ENCODE measurements around the gene MPP3. TPM values are rescaled to one million over a fixed set of nuclear protein-coding genes. Genes with fewer than 3 reads are reported as not detected.
A peak's percentile ranks its signal among the peaks of the same experiment; 100 is the strongest.

The MPP3 gene
- total RNA-seq, 1 experiment from 2014 or later = 34.3 TPM

DNA sequence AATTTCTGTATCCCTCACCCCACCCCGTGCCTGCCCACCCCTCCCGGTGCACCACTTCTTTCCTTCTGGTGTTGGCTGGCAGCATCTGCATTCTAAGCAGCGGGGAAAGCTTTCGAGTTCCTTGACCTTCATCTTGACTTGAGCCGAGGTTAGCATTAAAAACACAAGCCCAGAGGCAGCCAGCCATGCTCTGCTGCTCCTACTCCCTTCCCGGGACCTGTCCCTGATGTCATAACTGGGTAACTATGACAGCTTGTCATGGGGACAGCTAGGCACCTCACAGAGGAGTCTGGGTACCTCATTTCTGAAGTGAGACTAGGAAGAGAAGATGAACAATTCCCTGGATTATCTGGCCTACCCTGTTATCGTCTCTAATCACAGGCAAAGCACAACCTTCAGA, 52.8 kb downstream of the MPP3 start, which contains the start of gene CFAP97D1:
Gene CFAP97D1, plus strand, starts transcription at position 301 of the 400 bp plus-strand sequence. Its CDS starts 28 bp downstream, at position 329.
- peak within 1 kb of the TSS; percentile 96 for H3K9ac ChIP-seq (ENCODE audit: low read length)
- no peaks in the 10 kb centered on the region for H3K9me2 ChIP-seq (replicated peaks; ENCODE audit: low read length)
- H2AFZ ChIP-seq (ENCODE audit: low read length) = peak within 1 kb of the TSS; percentile 93
- peaks cover 14% of the 10 kb centered on the region for H4K20me1 ChIP-seq (ENCODE audit: low read length)
- intact Hi-C loops (cut with micrococcal nuclease) = no loop called here
- no peak for TF ChIP-seq EZH2phosphoT487 (IDR thresholded peaks at IDR 0.05; ENCODE audit: borderline replicate concordance, low read length)
- ChIA-PET POLR2A (ENCODE audit: unreplicated experiment) (interaction anchor here (0.6 kb wide), 1 partner anchor 13 kb away, joined by 17 read pairs; no protein-coding TSS in a partner anchor), CTCF (no interaction called here)
- H3K27ac ChIP-seq (ENCODE audit: low read length) = no peak within 1 kb of the TSS
- H3K79me2 ChIP-seq (ENCODE audit: low read length) = peaks cover 32% of the 10 kb centered on the region
- peaks cover 13% of the 10 kb centered on the region for H3K36me3 ChIP-seq (ENCODE audit: low read depth, low read length)
- no peaks in the 10 kb centered on the region for H3K9me3 ChIP-seq (ENCODE audit: low read length)
- peak within 1 kb of the TSS; percentile 98 for H3K4me2 ChIP-seq (ENCODE audit: low read length)
- no TSS peak for BruUV-seq (replicated peaks)
- no peaks in the 10 kb centered on the region for H3F3A ChIP-seq (ENCODE audit: low read length, unreplicated experiment)
- peak within 1 kb of the TSS; percentile 94 for H3K4me3 ChIP-seq (ENCODE audit: low read length)
- peaks cover 35% of the 10 kb centered on the region for H3K4me1 ChIP-seq (ENCODE audit: insufficient read depth, low read length)
- ATAC-seq = no peak
- DNase-seq = no peak
- no peaks in the 10 kb centered on the region for H3K27me3 ChIP-seq (ENCODE audit: low read length)

DNA sequence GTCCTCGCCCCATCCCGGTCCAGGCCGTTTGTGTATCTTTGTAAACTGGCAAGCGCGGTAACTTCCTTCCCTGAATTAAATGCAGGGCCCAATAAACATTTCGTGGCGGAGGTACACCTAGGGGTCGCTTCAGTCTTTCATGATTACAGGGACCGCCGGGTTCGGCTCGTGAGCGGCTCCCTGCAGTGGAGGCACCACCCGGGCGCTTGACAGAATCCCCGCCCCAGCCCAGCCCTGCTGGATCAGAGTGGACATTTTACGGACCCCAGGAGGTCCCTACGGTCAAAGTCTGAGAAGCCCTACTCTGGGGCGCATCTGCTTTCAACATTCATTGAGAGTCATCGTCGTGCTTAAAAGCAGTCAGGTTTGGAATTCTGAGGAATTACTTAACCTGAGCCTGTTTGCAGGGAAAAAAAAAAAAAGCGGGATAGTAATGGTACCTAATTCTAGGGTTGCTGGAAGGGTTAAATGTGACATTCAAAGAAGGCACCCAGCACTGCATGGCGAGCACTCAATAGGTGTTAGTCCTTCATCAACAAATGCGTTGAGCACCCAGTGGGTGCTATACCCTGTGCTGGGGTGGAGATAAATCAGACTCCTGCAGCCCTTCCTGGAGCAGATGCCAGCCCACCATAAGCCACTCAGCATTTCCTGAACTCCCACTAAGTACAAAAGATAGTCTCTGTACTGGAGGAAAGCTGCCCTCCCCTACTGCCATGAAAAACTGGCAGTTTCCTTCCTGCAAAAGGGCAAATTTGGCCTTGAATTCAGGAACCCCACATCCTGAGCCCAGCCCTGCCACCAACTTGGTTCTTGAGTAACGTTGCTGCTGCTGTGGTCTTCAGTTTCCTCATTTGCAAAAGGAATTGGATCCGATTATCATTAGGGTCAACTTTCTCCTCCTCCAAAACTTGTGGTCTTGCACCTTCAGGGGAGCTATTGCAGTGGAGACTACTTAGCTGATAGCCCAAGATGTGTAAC, 53.5 kb downstream of the MPP3 start:
- Histone ChIP-seq H2AFZ (ENCODE audit: low read length) (peak overlapping the region; percentile 93), H3K36me3 (ENCODE audit: low read depth, low read length) (peaks cover 20% of the 10 kb centered on the region), H3K9ac (ENCODE audit: low read length) (peak overlapping the region; percentile 96), H3F3A (ENCODE audit: low read length, unreplicated experiment) (no peaks in the 10 kb centered on the region), H3K4me2 (ENCODE audit: low read length) (peak overlapping the region; percentile 98), H3K27me3 (ENCODE audit: low read length) (no peaks in the 10 kb centered on the region), H4K20me1 (ENCODE audit: low read length) (peaks cover 19% of the 10 kb centered on the region), H3K27ac (ENCODE audit: low read length) (no peak overlapping the region), H3K4me1 (ENCODE audit: insufficient read depth, low read length) (peaks cover 28% of the 10 kb centered on the region), H3K9me3 (ENCODE audit: low read length) (no peaks in the 10 kb centered on the region), H3K79me2 (ENCODE audit: low read length) (peaks cover 35% of the 10 kb centered on the region), H3K4me3 (ENCODE audit: low read length) (peak overlapping the region; percentile 94), H3K9me2 (replicated peaks; ENCODE audit: low read length) (no peaks in the 10 kb centered on the region)
- DNase-seq = no peak
- intact Hi-C loops (cut with micrococcal nuclease) = loop anchor here (2.0 kb wide), 1 partner anchor 67 kb away; the partner anchor contains the start of gene CD300LG
- peak; percentile 35 for ATAC-seq
- ChIA-PET CTCF (interaction anchor here (0.6 to 1.0 kb wide), 2 partner anchors 64 to 67 kb away, joined by 4 to 7 read pairs; no protein-coding TSS in a partner anchor), POLR2A (ENCODE audit: unreplicated experiment) (interaction anchor here (0.5 to 0.6 kb wide), 4 partner anchors 21 to 199 kb away, joined by 3 to 14 read pairs (median 4); no protein-coding TSS in a partner anchor)
- no peak for TF ChIP-seq EZH2phosphoT487 (IDR thresholded peaks at IDR 0.05; ENCODE audit: borderline replicate concordance, low read length)
- TF ChIP-seq, protein P1, sequence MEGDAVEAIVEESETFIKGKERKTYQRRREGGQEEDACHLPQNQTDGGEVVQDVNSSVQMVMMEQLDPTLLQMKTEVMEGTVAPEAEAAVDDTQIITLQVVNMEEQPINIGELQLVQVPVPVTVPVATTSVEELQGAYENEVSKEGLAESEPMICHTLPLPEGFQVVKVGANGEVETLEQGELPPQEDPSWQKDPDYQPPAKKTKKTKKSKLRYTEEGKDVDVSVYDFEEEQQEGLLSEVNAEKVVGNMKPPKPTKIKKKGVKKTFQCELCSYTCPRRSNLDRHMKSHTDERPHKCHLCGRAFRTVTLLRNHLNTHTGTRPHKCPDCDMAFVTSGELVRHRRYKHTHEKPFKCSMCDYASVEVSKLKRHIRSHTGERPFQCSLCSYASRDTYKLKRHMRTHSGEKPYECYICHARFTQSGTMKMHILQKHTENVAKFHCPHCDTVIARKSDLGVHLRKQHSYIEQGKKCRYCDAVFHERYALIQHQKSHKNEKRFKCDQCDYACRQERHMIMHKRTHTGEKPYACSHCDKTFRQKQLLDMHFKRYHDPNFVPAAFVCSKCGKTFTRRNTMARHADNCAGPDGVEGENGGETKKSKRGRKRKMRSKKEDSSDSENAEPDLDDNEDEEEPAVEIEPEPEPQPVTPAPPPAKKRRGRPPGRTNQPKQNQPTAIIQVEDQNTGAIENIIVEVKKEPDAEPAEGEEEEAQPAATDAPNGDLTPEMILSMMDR (conservative IDR thresholded peaks at IDR 0.05; ENCODE audit: low read depth, low read length) = peak; percentile 47
- TSS peak; percentile 70 for BruUV-seq (replicated peaks)

DNA sequence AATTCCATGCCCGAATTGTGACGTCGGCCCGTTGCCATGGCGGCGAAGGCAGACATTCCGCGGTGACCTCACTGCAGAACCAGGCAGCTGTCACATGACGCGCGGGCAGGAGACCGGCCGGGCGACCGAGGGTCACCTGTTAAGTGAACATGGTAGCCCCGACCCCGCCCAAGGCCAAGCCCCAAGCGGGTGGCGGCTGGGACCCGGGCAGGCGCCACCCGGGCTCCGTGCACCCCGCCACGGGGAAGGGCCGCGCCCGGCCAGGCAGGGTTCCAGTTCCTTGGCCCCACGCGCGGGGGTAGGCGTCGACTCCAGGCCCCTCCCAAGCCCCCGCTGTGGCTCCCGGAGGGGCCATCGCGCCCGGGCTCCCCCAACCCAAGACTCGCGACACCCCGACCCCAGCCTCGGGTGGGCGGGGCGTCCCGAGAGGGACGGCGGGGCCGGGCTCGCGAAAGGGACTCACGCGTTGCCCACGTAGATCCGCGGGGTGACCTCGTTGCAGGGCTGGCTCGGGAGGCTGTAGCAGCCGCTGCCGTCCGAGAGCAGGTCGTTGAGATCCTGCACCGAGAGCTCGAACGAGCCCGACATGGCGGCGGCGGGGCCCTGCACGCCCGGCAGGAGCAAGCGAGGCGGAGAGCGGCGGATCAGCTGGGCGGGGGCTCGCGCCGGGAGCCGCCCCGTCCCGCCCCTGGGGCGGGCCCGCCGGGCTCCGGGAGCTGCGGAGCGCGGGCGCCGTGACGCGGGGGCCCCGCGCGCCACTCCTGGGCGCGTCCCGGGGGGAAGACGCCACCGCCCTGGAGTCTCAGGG, 54.4 kb downstream of the MPP3 start, which contains the start of gene DUSP3:
Gene DUSP3, minus strand, starts transcription at position 641 of the 808 bp plus-strand sequence. Its CDS starts 53 bp downstream, at position 588.
- ChIA-PET POLR2A (ENCODE audit: unreplicated experiment) (interaction anchor here (0.5 to 1.2 kb wide), 6 partner anchors 21 to 198 kb away, joined by 3 to 20 read pairs (median 4); no protein-coding TSS in a partner anchor), CTCF (interaction anchor here (0.6 to 1.0 kb wide), 3 partner anchors 65 to 217 kb away, joined by 3 to 7 read pairs (median 4); no protein-coding TSS in a partner anchor)
- DNase-seq = peak; percentile 89

More for the DNA sequence above, 54.4 kb downstream of the MPP3 start, which contains the start of gene DUSP3:
- H3K27ac ChIP-seq (ENCODE audit: low read length) = peak within 1 kb of the TSS; percentile 74
- peaks cover 19% of the 10 kb centered on the region for H3K4me1 ChIP-seq (ENCODE audit: insufficient read depth, low read length)
- TF ChIP-seq EZH2 (IDR thresholded peaks at IDR 0.05; ENCODE audit: low read length, unreplicated experiment) (no peak), EZH2phosphoT487 (IDR thresholded peaks at IDR 0.05; ENCODE audit: borderline replicate concordance, low read length) (no peak)
- TF ChIP-seq, protein P1 (conservative IDR thresholded peaks at IDR 0.05; ENCODE audit: low read depth, low read length) = no peak
- intact Hi-C loops (cut with micrococcal nuclease) = loop anchor here (2.0 kb wide), 1 partner anchor 68 kb away; the partner anchor contains the start of gene CD300LG
- H3K27me3 ChIP-seq (ENCODE audit: low read length) = no peaks in the 10 kb centered on the region
- H3K9ac ChIP-seq (ENCODE audit: low read length) = peak within 1 kb of the TSS; percentile 96
- H2AFZ ChIP-seq (ENCODE audit: low read length) = peak within 1 kb of the TSS; percentile 94
- no TSS peak for BruUV-seq (replicated peaks)
- H3K9me2 ChIP-seq (replicated peaks; ENCODE audit: low read length) = no peaks in the 10 kb centered on the region
- H3K4me3 ChIP-seq (ENCODE audit: low read length) = peak within 1 kb of the TSS; percentile 94
- no peaks in the 10 kb centered on the region for H3K9me3 ChIP-seq (ENCODE audit: low read length)
- H4K20me1 ChIP-seq (ENCODE audit: low read length) = peaks cover 21% of the 10 kb centered on the region
- H3K36me3 ChIP-seq (ENCODE audit: low read depth, low read length) = peaks cover 26% of the 10 kb centered on the region
- peak within 1 kb of the TSS; percentile 98 for H3K4me2 ChIP-seq (ENCODE audit: low read length)
- peak; percentile 95 for ATAC-seq
- H3F3A ChIP-seq (ENCODE audit: low read length, unreplicated experiment) = no peaks in the 10 kb centered on the region
- H3K79me2 ChIP-seq (ENCODE audit: low read length) = peaks cover 35% of the 10 kb centered on the region
